Smooth muscle cell (in vitro differentiated cells): ENCODE measurements around the gene MCOLN2. TPM values are rescaled to one million over a fixed set of nuclear protein-coding genes. Genes with fewer than 3 reads are reported as not detected.

Experiments used
- DNase-seq: peaks from one replicate; lab custom pipeline; 2025; ENCODE audit not compliant: unreplicated experiment; lab: John Stamatoyannopoulos, UW
- H2AFZ ChIP-seq: fragments of 200-600 bp; sonication (generic); 2 replicates; pipeline ENCODE4 v1.6.0; 2016; ENCODE audit warnings: antibody characterized with exemption, low read depth, mild to moderate bottlenecking
- H3F3A ChIP-seq: fragments of 200-600 bp; sonication (generic); 2 replicates; pipeline ENCODE4 v1.6.0; 2017; ENCODE audit warnings: antibody characterized with exemption, low read depth
- H3K27ac ChIP-seq: fragments of 200-600 bp; sonication (generic); 2 replicates; pipeline ENCODE4 v1.5.1; 2016; ENCODE audit warnings: low read depth, mild to moderate bottlenecking
- H3K27me3 ChIP-seq: fragments of 200-600 bp; sonication (generic); 2 replicates; pipeline ENCODE4 v1.6.1; 2016; ENCODE audit warnings: low read depth, mild to moderate bottlenecking
- H3K36me3 ChIP-seq: fragments of 200-600 bp; sonication (generic); 2 replicates; pipeline ENCODE4 v1.5.1; 2016; ENCODE audit warnings: low read depth
- H3K4me1 ChIP-seq: fragments of 200-600 bp; sonication (generic); 2 replicates; pipeline ENCODE4 v1.5.1; 2016; ENCODE audit warnings: low read depth
- H3K4me2 ChIP-seq: fragments of 200-600 bp; sonication (generic); 2 replicates; pipeline ENCODE4 v1.6.0; 2016; ENCODE audit warnings: mild to moderate bottlenecking
- H3K4me3 ChIP-seq: fragments of 200-600 bp; sonication (generic); 2 replicates; pipeline ENCODE4 v1.5.1; 2016; ENCODE audit warnings: mild to moderate bottlenecking
- H3K79me2 ChIP-seq: fragments of 200-600 bp; sonication (generic); 2 replicates; pipeline ENCODE4 v1.6.0; 2016; ENCODE audit warnings: low read depth, mild to moderate bottlenecking
- H3K9ac ChIP-seq: fragments of 200-600 bp; sonication (generic); 2 replicates; pipeline ENCODE4 v1.6.0; 2016; ENCODE audit warnings: low read depth
- H3K9me3 ChIP-seq: fragments of 200-600 bp; sonication (generic); replicated peaks from 2 replicates; pipeline ENCODE4 v1.5.1; 2016; ENCODE audit warnings: low read depth
- H4K20me1 ChIP-seq: fragments of 200-600 bp; sonication (generic); 2 replicates; pipeline ENCODE4 v1.6.0; 2016; ENCODE audit warnings: low read depth
- WGBS: methylation state at CpG from one replicate; pipeline ENCODE4 v1.1.7; 2016; ENCODE audit warnings: low lambda C conversion rate; 5-methylcytosine and 5-hydroxymethylcytosine counted together
- polyA plus RNA-seq: library from polyadenylated mRNA; unstranded; fragments of >200 nt; fragmentation: Nextera tagmentation; extraction: Ambion mirVana; gene quantifications from 2 replicates; pipeline ENCODE4 v1.2.1, GENCODE V29; 2016
- total RNA-seq: library from RNA; depleted of rRNA; stranded (reverse); fragments of >200 nt; gene quantifications from 2 replicates; pipeline ENCODE4 v1.2.3, GENCODE V29; 2014
- TF ChIP-seq, protein P1 (sequence below): fragments of 200-600 bp; sonication (generic); IDR thresholded peaks from 2 replicates; pipeline ENCODE4 v1.5.1; 2017; ENCODE audit warnings: borderline replicate concordance, mild to moderate bottlenecking, antibody characterized with exemption; ENCODE audit not compliant: insufficient read depth, poor library complexity, severe bottlenecking

Gene MCOLN2
- total and polyA plus RNA-seq, 2 experiments from 2014 or later: not detected

DNA sequence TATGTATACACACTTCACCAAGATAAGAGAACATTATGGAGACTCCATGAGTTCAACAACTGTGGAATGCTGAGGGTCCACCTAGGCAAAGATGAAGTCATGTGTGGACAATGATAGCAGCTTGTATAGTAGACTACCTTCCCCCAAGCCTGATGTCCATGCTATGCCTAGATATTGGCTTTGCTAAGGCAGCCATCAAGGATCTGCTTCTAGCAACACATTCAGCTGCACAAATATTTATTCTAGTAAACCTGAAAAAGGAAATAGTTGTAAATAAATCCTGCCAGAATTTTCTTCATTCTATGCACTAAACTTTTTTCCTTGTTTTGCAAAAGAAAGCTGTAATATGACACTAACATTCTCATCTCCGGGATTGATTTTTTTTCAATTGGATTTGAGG is 96.9 kb downstream of the MCOLN2 start:
- WGBS: 88% methylated on average over 1 of the region's 1 CpG
- Histone ChIP-seq H3K79me2 (no peaks in the 10 kb centered on the region), H3F3A (no peaks in the 10 kb centered on the region), H3K4me2 (no peak overlapping the region), H3K4me3 (no peak overlapping the region), H2AFZ (no peak overlapping the region), H3K9ac (no peak overlapping the region), H3K27ac (no peak overlapping the region), H3K36me3 (no peaks in the 10 kb centered on the region), H3K9me3 (no peaks in the 10 kb centered on the region), H3K4me1 (no peaks in the 10 kb centered on the region), H3K27me3 (peaks cover 30% of the 10 kb centered on the region), H4K20me1 (no peaks in the 10 kb centered on the region)
- DNase-seq: no peak
- TF ChIP-seq, protein P1, sequence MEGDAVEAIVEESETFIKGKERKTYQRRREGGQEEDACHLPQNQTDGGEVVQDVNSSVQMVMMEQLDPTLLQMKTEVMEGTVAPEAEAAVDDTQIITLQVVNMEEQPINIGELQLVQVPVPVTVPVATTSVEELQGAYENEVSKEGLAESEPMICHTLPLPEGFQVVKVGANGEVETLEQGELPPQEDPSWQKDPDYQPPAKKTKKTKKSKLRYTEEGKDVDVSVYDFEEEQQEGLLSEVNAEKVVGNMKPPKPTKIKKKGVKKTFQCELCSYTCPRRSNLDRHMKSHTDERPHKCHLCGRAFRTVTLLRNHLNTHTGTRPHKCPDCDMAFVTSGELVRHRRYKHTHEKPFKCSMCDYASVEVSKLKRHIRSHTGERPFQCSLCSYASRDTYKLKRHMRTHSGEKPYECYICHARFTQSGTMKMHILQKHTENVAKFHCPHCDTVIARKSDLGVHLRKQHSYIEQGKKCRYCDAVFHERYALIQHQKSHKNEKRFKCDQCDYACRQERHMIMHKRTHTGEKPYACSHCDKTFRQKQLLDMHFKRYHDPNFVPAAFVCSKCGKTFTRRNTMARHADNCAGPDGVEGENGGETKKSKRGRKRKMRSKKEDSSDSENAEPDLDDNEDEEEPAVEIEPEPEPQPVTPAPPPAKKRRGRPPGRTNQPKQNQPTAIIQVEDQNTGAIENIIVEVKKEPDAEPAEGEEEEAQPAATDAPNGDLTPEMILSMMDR: no peak

GRCh38 chr1:84896279-84896678 is 100.6 kb downstream of the MCOLN2 start:
- H3K27ac ChIP-seq: no peak overlapping the region
- no peaks in the 10 kb centered on the region for H3F3A ChIP-seq
- no peaks in the 10 kb centered on the region for H4K20me1 ChIP-seq
- H3K9ac ChIP-seq: no peak overlapping the region
- H3K4me2 ChIP-seq: no peak overlapping the region
- H2AFZ ChIP-seq: no peak overlapping the region
- WGBS: 78% methylated on average over 2 of the region's 2 CpGs
- H3K4me1 ChIP-seq: peaks cover 5% of the 10 kb centered on the region
- peaks cover 67% of the 10 kb centered on the region for H3K27me3 ChIP-seq
- TF ChIP-seq, protein P1: no peak
- H3K79me2 ChIP-seq: no peaks in the 10 kb centered on the region
- DNase-seq: no peak
- H3K36me3 ChIP-seq: no peaks in the 10 kb centered on the region
- H3K4me3 ChIP-seq: no peak overlapping the region
- H3K9me3 ChIP-seq: no peaks in the 10 kb centered on the region

GRCh38 chr1:84892705-84893618 is 104.0 kb downstream of the MCOLN2 start, which contains the start of gene LPAR3:
TSS of gene LPAR3 (minus strand) at chr1:84893206. CDS start at chr1:84866120, 27,086 bp downstream.
- DNase-seq: no peak
- Histone ChIP-seq H3F3A (no peaks in the 10 kb centered on the region), H3K9me3 (no peaks in the 10 kb centered on the region), H3K4me3 (peak within 1 kb of the TSS; percentile 52), H3K79me2 (no peaks in the 10 kb centered on the region), H3K36me3 (no peaks in the 10 kb centered on the region), H3K27ac (no peak within 1 kb of the TSS), H3K4me1 (peaks cover 5% of the 10 kb centered on the region), H3K4me2 (peak within 1 kb of the TSS; percentile 91), H3K9ac (no peak within 1 kb of the TSS), H4K20me1 (no peaks in the 10 kb centered on the region), H3K27me3 (peaks cover 70% of the 10 kb centered on the region), H2AFZ (peak within 1 kb of the TSS; percentile 86)
- TF ChIP-seq, protein P1: no peak
- WGBS: 2% methylated on average over 54 of the region's 93 CpGs

GRCh38 chr1:84890566-84890965 is 106.3 kb downstream of the MCOLN2 start:
- H3K4me1 ChIP-seq: peaks cover 5% of the 10 kb centered on the region
- no peaks in the 10 kb centered on the region for H3K9me3 ChIP-seq
- TF ChIP-seq, protein P1: no peak
- H3F3A ChIP-seq: no peaks in the 10 kb centered on the region
- DNase-seq: no peak
- no peak overlapping the region for H3K27ac ChIP-seq
- peaks cover 52% of the 10 kb centered on the region for H3K27me3 ChIP-seq
- no peak overlapping the region for H3K4me2 ChIP-seq
- no peak overlapping the region for H3K4me3 ChIP-seq
- 90% methylated on average over 2 of the region's 2 CpGs for WGBS
- H2AFZ ChIP-seq: no peak overlapping the region
- no peaks in the 10 kb centered on the region for H3K36me3 ChIP-seq
- H3K79me2 ChIP-seq: no peaks in the 10 kb centered on the region
- no peaks in the 10 kb centered on the region for H4K20me1 ChIP-seq
- H3K9ac ChIP-seq: no peak overlapping the region
